NCI-H2107 treated with DMSO at 0.1 percent for 48 hours (cell line): ENCODE measurements around the gene ATP23.

ENCODE experiments used
- DNase-seq: peaks from one replicate; lab custom pipeline; 2025; ENCODE audit not compliant: unreplicated experiment; lab: John Stamatoyannopoulos, UW

Gene ATP23, protein sequence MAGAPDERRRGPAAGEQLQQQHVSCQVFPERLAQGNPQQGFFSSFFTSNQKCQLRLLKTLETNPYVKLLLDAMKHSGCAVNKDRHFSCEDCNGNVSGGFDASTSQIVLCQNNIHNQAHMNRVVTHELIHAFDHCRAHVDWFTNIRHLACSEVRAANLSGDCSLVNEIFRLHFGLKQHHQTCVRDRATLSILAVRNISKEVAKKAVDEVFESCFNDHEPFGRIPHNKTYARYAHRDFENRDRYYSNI

GRCh38 chr12:57941165-57941894, at the start of gene ATP23:
Gene ATP23, plus strand, starts transcription at chr12:57941567. Its CDS starts 135 bp downstream, at chr12:57941702.
- DNase-seq, result peak; percentile 85

GRCh38 chr12:57892232-57892972, 49.0 kb upstream of the ATP23 start:
- no peak for DNase-seq

DNA sequence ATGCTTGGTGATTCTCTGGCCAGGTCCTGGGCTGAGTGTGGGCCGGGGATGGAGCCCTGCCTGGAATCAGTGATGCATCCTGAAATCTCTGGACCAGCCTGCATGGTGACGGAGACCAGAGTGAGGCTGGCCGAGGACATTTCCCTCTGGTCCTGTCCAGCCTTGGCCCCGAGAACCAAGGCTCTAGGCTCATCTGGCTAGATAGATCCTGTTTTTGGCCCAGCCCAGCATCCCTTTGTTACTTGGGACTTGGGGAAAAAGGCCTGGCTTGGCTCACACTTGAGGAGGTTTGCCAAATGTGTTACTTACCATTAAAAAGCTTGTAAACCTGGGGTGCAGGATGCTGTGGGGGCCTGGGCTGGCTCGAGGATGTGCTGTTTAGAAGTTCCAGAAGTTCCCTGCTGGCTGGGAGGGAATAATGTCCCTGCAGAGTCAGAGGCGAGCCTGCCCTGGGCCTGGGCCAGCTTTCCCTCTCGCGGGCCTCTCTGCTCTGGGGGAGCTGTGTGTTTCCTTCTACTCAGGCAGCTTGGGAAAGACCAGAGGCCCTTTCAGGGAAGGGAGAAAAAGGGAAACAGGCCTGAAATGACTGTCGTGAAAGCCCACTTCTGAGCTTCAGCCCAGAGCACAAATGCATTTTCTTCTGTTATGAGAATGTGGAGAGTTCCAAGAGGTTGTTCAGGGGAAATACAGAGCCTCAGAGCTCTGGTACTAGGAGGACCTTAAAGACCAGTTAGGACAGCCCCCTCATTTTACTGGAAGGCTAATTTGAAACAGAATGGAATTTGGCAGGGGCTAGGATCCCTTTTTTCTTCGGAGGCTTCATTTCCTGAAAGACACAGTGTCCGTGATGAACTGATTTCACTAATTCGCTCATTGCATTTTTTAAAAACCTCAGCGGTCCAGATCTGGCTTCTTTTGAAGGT, 47.7 kb upstream of the ATP23 start:
- peak; percentile 20 for DNase-seq

GRCh38 chr12:57894399-57895292, 46.7 kb upstream of the ATP23 start:
- DNase-seq, result peak; percentile 80

DNA sequence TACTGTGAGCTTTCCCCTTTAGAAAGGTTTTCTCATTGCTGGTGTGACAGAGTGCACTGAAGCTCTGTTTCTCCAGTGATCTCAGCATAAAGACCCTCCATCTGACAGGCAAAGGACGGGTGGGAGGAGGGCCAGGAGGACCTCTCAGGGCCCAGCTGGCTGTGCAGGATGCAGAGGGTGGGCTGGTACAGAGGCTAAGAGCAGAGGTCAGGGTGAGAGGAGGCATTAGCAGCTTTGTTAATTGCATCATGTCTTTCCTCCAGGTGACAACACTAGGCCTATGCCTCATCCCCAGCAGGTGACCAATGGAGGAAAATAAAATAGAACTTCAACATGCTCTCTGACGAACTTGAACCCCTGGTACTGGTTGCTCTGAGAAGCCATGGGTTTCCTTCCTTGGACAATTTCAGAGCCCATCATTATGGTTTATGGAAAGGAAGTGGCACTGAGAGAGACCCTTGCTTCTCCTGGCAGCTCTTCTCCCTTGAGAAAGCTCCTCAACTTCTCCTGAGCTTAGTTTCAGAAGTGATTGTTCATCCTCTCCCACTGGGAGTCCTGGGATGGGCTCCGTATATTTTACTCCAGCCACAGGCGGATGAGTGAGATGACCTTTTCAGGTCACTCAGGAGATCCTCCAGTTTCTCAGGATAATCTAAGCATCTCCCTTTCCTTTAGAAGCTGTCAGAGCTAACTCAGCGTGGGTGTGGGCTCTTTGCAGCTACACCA, 45.8 kb upstream of the ATP23 start:
- DNase-seq, result peak; percentile 23

DNA sequence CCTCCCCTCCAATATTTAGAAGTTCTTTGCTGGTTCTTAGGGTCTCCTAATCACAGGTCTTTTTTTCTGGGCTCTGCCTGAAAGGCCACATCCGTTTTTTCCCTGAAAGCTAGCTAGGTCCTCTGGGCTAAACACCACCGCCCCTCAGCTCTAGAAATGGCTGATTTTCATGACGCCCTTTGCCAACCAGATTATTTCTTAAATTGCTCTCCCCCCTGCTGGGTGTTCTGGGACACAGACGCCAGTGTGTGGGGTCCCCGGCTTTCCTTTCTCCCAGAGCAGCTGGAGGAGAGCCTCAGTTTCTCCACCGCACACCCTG, 45.3 kb upstream of the ATP23 start:
- DNase-seq, result no peak

- peak; percentile 57 for DNase-seq
Measured at GRCh38 chr12:57896434-57897201, 44.7 kb upstream of the ATP23 start.

- DNase-seq, result peak; percentile 15
Measured at GRCh38 chr12:57897286-57897974, 43.9 kb upstream of the ATP23 start.

- no peak for DNase-seq
Measured at GRCh38 chr12:57898308-57898970, 42.9 kb upstream of the ATP23 start.

GRCh38 chr12:57899010-57899662, 42.2 kb upstream of the ATP23 start:
- DNase-seq, result no peak

DNA sequence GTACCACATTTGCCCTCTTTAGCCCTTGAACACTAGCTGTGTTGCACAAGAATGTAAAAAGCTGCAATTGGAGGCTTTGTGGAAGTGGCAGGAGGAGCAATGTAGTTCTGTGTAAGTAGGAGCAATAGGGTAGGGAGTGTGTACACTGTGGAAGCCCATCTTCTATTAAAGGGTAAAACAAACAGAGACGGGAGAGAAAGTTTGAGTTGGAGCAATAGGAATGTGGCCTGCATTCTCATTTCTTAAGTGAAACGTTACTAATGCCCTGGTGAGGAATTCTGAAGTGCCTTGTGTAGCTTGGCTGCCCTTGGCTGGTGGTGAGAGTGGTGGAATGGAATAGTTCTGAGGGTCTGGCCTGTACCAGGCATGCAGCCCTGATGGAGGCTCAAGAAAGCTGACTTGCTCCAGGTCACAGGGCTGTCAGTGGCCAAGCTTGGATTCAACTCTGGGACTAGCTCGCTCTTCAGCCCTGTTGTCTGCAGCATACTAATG, 38.8 kb upstream of the ATP23 start:
- DNase-seq, result no peak

DNA sequence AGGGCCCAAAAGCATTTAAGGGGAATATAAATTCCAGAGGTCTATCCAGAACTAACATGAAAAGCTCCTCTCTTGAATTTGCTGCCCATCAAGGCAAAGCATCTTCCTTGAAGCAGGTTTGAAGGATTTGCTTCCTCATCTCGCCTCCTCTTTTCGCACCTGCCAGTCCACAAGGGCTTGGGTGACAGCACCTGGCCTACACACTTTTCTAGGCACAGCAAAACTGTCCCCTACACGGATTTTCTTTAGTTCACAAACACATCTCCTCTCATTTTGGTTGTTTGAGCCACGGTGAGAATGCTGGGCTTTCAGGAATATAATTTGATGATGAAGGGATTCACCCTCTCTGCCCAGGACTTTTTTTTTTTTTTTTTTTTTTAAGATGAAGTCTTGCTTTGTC, 36.9 kb upstream of the ATP23 start:
- no peak for DNase-seq

GRCh38 chr12:57904848-57905811, 36.2 kb upstream of the ATP23 start:
- peak; percentile 97 for DNase-seq

DNA sequence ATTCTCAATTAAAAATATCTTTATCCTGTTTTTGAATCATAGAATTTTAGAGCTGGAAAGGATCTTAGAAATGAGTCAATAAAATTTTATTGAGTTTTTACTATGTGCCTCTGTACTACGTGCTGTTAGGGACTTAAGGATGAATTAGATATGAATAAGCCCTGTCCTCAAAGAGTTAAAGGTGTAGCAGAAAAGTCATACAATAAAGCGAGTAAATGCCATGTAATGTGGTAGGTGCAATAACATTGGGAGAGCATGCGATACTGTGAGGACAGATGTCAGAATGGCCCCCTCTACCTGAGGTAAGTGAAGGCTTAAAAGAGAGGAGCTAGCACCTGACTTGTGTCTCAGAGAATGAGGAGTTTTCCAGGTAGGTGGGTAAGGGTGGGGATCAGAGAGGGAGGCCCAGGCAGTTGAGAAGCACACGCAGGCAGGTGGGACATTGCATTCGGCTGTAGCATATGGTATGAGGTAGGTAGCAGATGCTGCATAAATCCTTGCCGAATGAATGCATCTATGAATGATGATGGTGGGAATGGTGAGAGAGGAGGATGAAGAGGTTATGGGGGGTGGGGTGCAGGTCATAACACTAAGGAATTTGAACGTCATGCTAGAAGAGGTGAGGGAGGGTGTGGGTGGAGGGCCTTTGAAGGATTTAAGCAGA, 35.4 kb upstream of the ATP23 start:
- DNase-seq, result no peak

DNA sequence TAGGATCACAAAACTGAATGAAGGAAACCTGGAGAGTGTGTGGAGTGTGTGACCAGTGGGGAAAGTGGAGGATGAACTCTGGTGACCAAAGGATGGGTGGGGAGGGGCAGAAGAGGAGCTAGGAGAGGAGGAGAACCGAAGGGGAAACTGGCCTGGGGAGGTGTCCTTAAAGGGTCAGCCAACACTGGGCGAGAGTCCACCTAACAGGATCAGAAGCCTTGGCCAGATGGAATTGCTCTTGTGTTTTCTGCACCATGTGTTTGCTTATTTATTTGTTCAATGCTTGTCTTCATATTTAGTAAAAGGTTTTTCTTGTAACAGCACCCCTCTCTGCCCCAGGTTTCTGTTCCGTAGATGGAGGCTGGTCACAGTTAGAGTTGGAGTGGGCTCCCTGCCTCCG, 34.5 kb upstream of the ATP23 start:
- DNase-seq, result no peak
